Small intestine (tissue), 7 donors: ENCODE measurements around the gene STXBP6. TPM values are rescaled to one million over a fixed set of nuclear protein-coding genes. Genes with fewer than 3 reads are reported as not detected.

Experiments used
- DNase-seq, 2 donors: peaks; one replicate each; pipeline versions ENCODE4 v3.0.0 to v3.0.0-alpha.2; 2013
- FAIRE-seq: peaks from 2 replicates; lab custom pipeline; 2012; peaks lifted over from hg19 to GRCh38; lab: Jason Lieb, UNC
- H3K27ac ChIP-seq, 3 donors: one replicate each; pipeline ENCODE4 v1.5.1; 2013; ENCODE audit warnings: low read length in 2 of 3, mild to moderate bottlenecking in 2 of 3, control low read depth in 1 of 3, inconsistent platforms in 1 of 3, low read depth in 1 of 3, moderate library complexity in 1 of 3
- H3K27me3 ChIP-seq, 3 donors: one replicate each; pipeline ENCODE4 v1.6.1; 2013; ENCODE audit warnings: low read length in 3 of 3, inconsistent platforms in 1 of 3; ENCODE audit not compliant: control insufficient read depth in 3 of 3, insufficient read depth in 3 of 3
- H3K36me3 ChIP-seq, 3 donors: one replicate each; pipeline ENCODE4 v1.6.1; 2013; ENCODE audit warnings: low read length in 3 of 3, inconsistent platforms in 1 of 3, low read depth in 1 of 3, mild to moderate bottlenecking in 1 of 3, moderate library complexity in 1 of 3; ENCODE audit not compliant: control insufficient read depth in 3 of 3, insufficient read depth in 2 of 3
- H3K4me1 ChIP-seq, 3 donors: one replicate each; pipeline ENCODE4 v1.6.1; 2013; ENCODE audit warnings: low read length in 2 of 3, inconsistent platforms in 1 of 3, low read depth in 1 of 3, mild to moderate bottlenecking in 1 of 3, moderate library complexity in 1 of 3; ENCODE audit not compliant: control insufficient read depth in 3 of 3, insufficient read depth in 2 of 3
- H3K4me3 ChIP-seq, 3 donors: one replicate each; pipeline ENCODE4 v1.5.1; 2013; ENCODE audit warnings: low read length in 3 of 3, control low read depth in 1 of 3, inconsistent platforms in 1 of 3, low read depth in 1 of 3, mild to moderate bottlenecking in 1 of 3, moderate library complexity in 1 of 3
- H3K9me3 ChIP-seq, 2 donors: one replicate each; pipeline ENCODE4 v1.6.1; 2013; ENCODE audit warnings: low read depth in 1 of 2, low read length in 1 of 2; ENCODE audit not compliant: control insufficient read depth in 2 of 2, insufficient read depth in 1 of 2
- WGBS, 3 donors: extraction: QIAGEN DNeasy Blood & Tissue Kit; methylation state at CpG; one replicate each; pipeline ENCODE4 v1.1.7; 2013; 5-methylcytosine and 5-hydroxymethylcytosine counted together
- polyA plus RNA-seq, 4 donors: library from polyadenylated mRNA; stranded (reverse) in 3 of 4; unstranded in 1 of 4; fragments of 200-250 nt in 3 of 4; fragments of 120-200 nt in 1 of 4; gene quantifications; one replicate each; pipeline versions ENCODE4 v1.2.1 to v1.2.3, GENCODE V29; 2013
- donor health status: healthy with polysubstance abuse.
- donor health status: control.
- donor health status: control.
- donor health status: Bipolar disorder and iron deficiency.
- donor health status: healthy.

STXBP6 gene
- polyA plus RNA-seq, 4 donors = 12.7 to 53.7 (median 24.0) TPM

GRCh38 chr14:24952851-24953666 lies 96.9 kb downstream of the STXBP6 start:
- H3K4me3 ChIP-seq = no peak overlapping the region
- peaks cover 0 to 7% (median 0%) of the 10 kb centered on the region in 3 donors for H3K4me1 ChIP-seq
- DNase-seq (no peak), FAIRE-seq (no peak)
- no peak overlapping the region for H3K27ac ChIP-seq
- no peaks in the 10 kb centered on the region for H3K27me3 ChIP-seq
- 90 to 93% (median 90%) methylated on average over 8 of the region's 8 CpGs for WGBS, 3 donors
- H3K36me3 ChIP-seq = peaks cover 0 to 3% (median 0%) of the 10 kb centered on the region in 3 donors
- no peaks in the 10 kb centered on the region for H3K9me3 ChIP-seq

- FAIRE-seq (no peak), DNase-seq (no peak)
- Histone ChIP-seq H3K4me1 (no peaks in the 10 kb centered on the region), H3K27ac (no peak overlapping the region), H3K27me3 (no peaks in the 10 kb centered on the region), H3K4me3 (no peak overlapping the region), H3K9me3 (no peaks in the 10 kb centered on the region), H3K36me3 (no peaks in the 10 kb centered on the region)
- 84 to 96% (median 93%) methylated on average over 1 of the region's 1 CpG for WGBS, 3 donors
These were observed 101.6 kb downstream of the STXBP6 start for GRCh38 chr14:24948261-24948847.

GRCh38 chr14:24947131-24947530 lies 102.8 kb downstream of the STXBP6 start:
- Histone ChIP-seq H3K4me1 (peaks cover 0 to 2% (median 0%) of the 10 kb centered on the region in 3 donors), H3K9me3 (no peaks in the 10 kb centered on the region), H3K27ac (no peak overlapping the region), H3K36me3 (no peaks in the 10 kb centered on the region), H3K4me3 (no peak overlapping the region), H3K27me3 (no peaks in the 10 kb centered on the region)
- 88 to 91% (median 88%) methylated on average over 6 of the region's 6 CpGs for WGBS, 3 donors
- DNase-seq = no peak
- no peak for FAIRE-seq

- DNase-seq (no peak), FAIRE-seq (no peak)
- Histone ChIP-seq H3K27ac (peak overlapping the region in 1 of 3 donors; percentile 32), H3K4me1 (peaks cover 0 to 6% (median 2%) of the 10 kb centered on the region in 3 donors), H3K27me3 (no peaks in the 10 kb centered on the region), H3K4me3 (no peak overlapping the region), H3K36me3 (no peaks in the 10 kb centered on the region), H3K9me3 (no peaks in the 10 kb centered on the region)
- 21 to 48% (median 39%) methylated on average over 2 of the region's 2 CpGs for WGBS, 3 donors
These were observed 105.1 kb downstream of the STXBP6 start for GRCh38 chr14:24944800-24945199.

- DNase-seq (no peak), FAIRE-seq (no peak)
- no peaks in the 10 kb centered on the region for H3K36me3 ChIP-seq
- no peaks in the 10 kb centered on the region for H3K27me3 ChIP-seq
- H3K27ac ChIP-seq = no peak overlapping the region
- 26 to 40% (median 36%) methylated on average over 3 of the region's 3 CpGs for WGBS, 3 donors
- peaks cover 0 to 6% (median 2%) of the 10 kb centered on the region in 3 donors for H3K4me1 ChIP-seq
- no peaks in the 10 kb centered on the region for H3K9me3 ChIP-seq
- H3K4me3 ChIP-seq = no peak overlapping the region
These were observed 106.9 kb downstream of the STXBP6 start for GRCh38 chr14:24943024-24943423.

- no peak for FAIRE-seq
- 12 to 67% (median 40%) methylated on average over 1 of the region's 1 CpG for WGBS, 3 donors
- peak; percentile 40 to 78 for DNase-seq
These were observed 108.2 kb downstream of the STXBP6 start for GRCh38 chr14:24941719-24942118.

GRCh38 chr14:24940213-24940783 lies 109.6 kb downstream of the STXBP6 start:
- Histone ChIP-seq H3K4me1 (peaks cover 0 to 6% (median 2%) of the 10 kb centered on the region in 3 donors), H3K27me3 (no peaks in the 10 kb centered on the region), H3K36me3 (no peaks in the 10 kb centered on the region), H3K9me3 (no peaks in the 10 kb centered on the region), H3K27ac (no peak overlapping the region), H3K4me3 (no peak overlapping the region)
- no peak for FAIRE-seq
- 82 to 89% (median 85%) methylated on average over 5 of the region's 5 CpGs for WGBS, 3 donors
- DNase-seq = no peak

More at GRCh38 chr14:24941719-24942118, 108.2 kb downstream of the STXBP6 start:
- no peaks in the 10 kb centered on the region for H3K36me3 ChIP-seq
- peaks cover 0 to 6% (median 2%) of the 10 kb centered on the region in 3 donors for H3K4me1 ChIP-seq
- no peaks in the 10 kb centered on the region for H3K27me3 ChIP-seq
- no peaks in the 10 kb centered on the region for H3K9me3 ChIP-seq
- H3K27ac ChIP-seq = peak overlapping the region in 1 of 3 donors; percentile 10
- no peak overlapping the region for H3K4me3 ChIP-seq

GRCh38 chr14:24938593-24938992 lies 111.4 kb downstream of the STXBP6 start:
- FAIRE-seq = no peak
- WGBS, 3 donors = 46 to 73% (median 58%) methylated on average over 1 of the region's 1 CpG
- peaks cover 0 to 6% (median 2%) of the 10 kb centered on the region in 3 donors for H3K4me1 ChIP-seq
- H3K27me3 ChIP-seq = no peaks in the 10 kb centered on the region
- no peak overlapping the region for H3K4me3 ChIP-seq
- H3K9me3 ChIP-seq = no peaks in the 10 kb centered on the region
- no peaks in the 10 kb centered on the region for H3K36me3 ChIP-seq
- no peak for DNase-seq
- H3K27ac ChIP-seq = no peak overlapping the region
